NT2/D1 (cell line): ENCODE data around the gene CLDN2.

Source experiments
- SUZ12 ChIP-seq: IDR thresholded peaks from 2 replicates; pipeline ENCODE4 v1.6.1; 2011; ENCODE audit not compliant: insufficient read length, insufficient read depth; ENCODE audit errors: extremely low read depth
- YY1 ChIP-seq: IDR thresholded peaks from 2 replicates; pipeline ENCODE4 v1.6.1; 2011; ENCODE audit not compliant: insufficient read length, insufficient read depth
- ZNF274 ChIP-seq: IDR thresholded peaks from 2 replicates; pipeline ENCODE4 v1.6.1; 2011; ENCODE audit warnings: mild to moderate bottlenecking, low read depth, low read length

GRCh38 chrX:106952988-106953387, 32.8 kb downstream of the CLDN2 start:
- TF ChIP-seq ZNF274 = no peak
- TF ChIP-seq SUZ12 = no peak
- no peak for TF ChIP-seq YY1
